ENCODE results near the gene PDZRN4.

Gene PDZRN4

DNA sequence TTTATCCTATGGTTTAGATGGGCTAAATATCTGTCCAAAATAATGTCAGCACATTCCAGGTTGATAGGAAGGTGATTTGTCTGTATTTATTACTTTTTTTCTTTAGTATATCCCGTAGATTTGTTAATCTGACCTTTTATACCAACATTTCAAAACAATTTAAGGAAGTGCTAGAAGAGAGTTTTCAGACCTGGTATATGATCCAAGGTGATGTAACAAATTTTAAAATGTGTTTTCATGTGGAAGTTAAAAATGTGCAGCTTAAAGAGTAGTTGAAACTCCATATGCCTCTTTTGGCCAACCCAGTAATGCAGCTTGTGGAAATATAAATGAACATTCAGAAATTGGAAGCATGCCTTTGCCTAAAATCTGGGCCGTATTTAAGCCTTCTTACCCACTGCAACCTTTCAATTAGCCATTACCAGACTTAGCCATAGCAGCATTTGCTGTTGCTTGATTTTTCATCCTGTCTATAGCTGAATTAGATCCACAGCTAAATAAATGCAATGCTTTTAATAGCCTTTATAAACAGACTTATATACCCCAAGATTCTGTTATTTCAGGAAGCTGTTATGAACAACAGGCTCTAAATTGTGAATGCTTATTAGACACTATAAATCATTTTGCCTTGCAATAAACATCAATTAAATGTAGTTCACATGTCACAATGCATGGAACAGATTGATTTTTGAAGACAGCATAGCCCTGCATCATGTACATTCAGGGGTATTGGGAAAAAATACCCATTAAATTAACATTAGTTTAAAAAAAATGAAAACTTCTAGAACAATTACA, 271.2 kb downstream of the PDZRN4 start:
- Histone ChIP-seq H3K9me3 (ENCODE audit: control insufficient read depth, insufficient read depth, low read length) (no peaks in the 10 kb centered on the region), H3K36me3 (ENCODE audit: insufficient read depth, low read length) (no peaks in the 10 kb centered on the region), H3K4me1 (ENCODE audit: insufficient read depth, low read length) (no peaks in the 10 kb centered on the region), H3K9ac (ENCODE audit: low read depth, low read length) (no peak overlapping the region)

- H3K9me3 ChIP-seq (ENCODE audit: control insufficient read depth, insufficient read depth, low read length): no peaks in the 10 kb centered on the region
- no peak overlapping the region for H3K9ac ChIP-seq (ENCODE audit: low read depth, low read length)
- no peaks in the 10 kb centered on the region for H3K4me1 ChIP-seq (ENCODE audit: insufficient read depth, low read length)
- no peaks in the 10 kb centered on the region for H3K36me3 ChIP-seq (ENCODE audit: insufficient read depth, low read length)
These were observed 271.7 kb downstream of the PDZRN4 start for GRCh38 chr12:41459906-41460214.

DNA sequence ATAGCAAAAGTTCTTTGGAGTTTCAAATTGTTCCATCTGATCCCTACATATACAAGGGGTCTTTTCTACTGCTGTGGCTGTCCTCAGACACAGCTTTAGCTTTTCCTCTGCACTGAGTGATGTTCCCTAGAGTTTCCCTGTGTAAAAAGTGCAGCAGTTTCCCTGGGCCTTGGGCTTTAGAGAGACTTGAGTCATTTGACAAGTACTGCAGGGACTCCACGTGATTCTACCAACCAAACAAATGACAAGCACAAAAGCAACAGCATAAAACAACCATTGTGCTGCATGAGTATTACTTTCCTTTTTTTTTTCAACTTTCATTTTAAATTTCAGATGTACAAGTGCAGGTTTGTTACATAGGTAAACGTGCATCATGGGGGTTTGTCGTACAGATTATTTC, 272.8 kb downstream of the PDZRN4 start:
- Histone ChIP-seq H3K9me3 (ENCODE audit: control insufficient read depth, insufficient read depth, low read length) (no peaks in the 10 kb centered on the region), H3K9ac (ENCODE audit: low read depth, low read length) (no peak overlapping the region), H3K36me3 (ENCODE audit: insufficient read depth, low read length) (no peaks in the 10 kb centered on the region), H3K4me1 (ENCODE audit: insufficient read depth, low read length) (peaks cover 2% of the 10 kb centered on the region; the same call in 1 of the 2 replicates)

DNA sequence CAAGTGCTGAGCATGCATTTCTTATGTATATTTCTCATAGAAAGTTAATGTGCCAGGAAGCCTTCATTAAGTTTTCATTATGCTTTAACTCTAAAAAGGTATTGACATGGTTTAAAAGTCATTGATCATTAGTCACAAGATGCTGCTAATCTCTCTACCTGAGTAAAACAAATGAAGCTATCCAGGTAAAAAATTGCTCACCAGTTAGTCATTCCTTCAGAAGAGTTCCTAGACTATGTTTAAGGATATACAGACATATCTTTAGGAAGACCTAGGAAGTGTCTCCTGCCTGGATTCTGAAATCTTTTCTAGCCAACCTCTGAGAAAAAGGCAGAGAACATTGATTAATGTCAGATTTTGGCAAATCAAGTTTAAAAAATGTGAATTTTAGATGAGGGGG, 274.2 kb downstream of the PDZRN4 start:
- Histone ChIP-seq H3K4me1 (ENCODE audit: insufficient read depth, low read length) (peaks cover 15% of the 10 kb centered on the region; the same call in 1 of the 2 replicates), H3K9ac (ENCODE audit: low read depth, low read length) (no peak overlapping the region), H3K36me3 (ENCODE audit: insufficient read depth, low read length) (no peaks in the 10 kb centered on the region), H3K9me3 (ENCODE audit: control insufficient read depth, insufficient read depth, low read length) (no peaks in the 10 kb centered on the region)

- H3K9me3 ChIP-seq (ENCODE audit: control insufficient read depth, insufficient read depth, low read length): no peaks in the 10 kb centered on the region
- no peaks in the 10 kb centered on the region for H3K36me3 ChIP-seq (ENCODE audit: insufficient read depth, low read length)
- H3K9ac ChIP-seq (ENCODE audit: low read depth, low read length): no peak overlapping the region
- H3K4me1 ChIP-seq (ENCODE audit: insufficient read depth, low read length): peaks cover 26% of the 10 kb centered on the region; the same call in 1 of the 2 replicates
These were observed 277.4 kb downstream of the PDZRN4 start for GRCh38 chr12:41465526-41465925.

DNA sequence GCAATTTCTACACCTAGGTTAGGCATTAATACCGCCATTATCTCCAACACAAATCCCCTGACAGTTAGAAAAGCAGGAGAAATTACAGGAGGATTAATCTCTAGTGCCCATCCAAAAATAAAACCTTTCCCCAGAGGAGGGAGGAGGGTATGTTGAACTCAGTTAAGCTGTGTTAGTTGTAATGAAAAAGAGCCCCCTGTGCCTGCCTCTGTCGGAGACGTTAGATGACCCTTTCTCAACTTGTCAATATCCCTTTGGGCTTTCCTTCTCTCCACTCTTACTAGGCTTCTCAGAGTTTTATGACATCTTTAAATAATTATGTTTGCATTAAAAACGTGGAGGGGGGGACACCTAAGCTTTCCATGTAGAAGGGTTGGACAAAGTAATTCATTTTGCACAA, 278.2 kb downstream of the PDZRN4 start:
- H3K9me3 ChIP-seq (ENCODE audit: control insufficient read depth, insufficient read depth, low read length): no peaks in the 10 kb centered on the region
- H3K4me1 ChIP-seq (ENCODE audit: insufficient read depth, low read length): peaks cover 26% of the 10 kb centered on the region; the same call in 1 of the 2 replicates
- H3K36me3 ChIP-seq (ENCODE audit: insufficient read depth, low read length): no peaks in the 10 kb centered on the region
- H3K9ac ChIP-seq (ENCODE audit: low read depth, low read length): no peak overlapping the region

GRCh38 chr12:41466802-41467201, 278.7 kb downstream of the PDZRN4 start:
- peaks cover 26% of the 10 kb centered on the region; the same call in 1 of the 2 replicates for H3K4me1 ChIP-seq (ENCODE audit: insufficient read depth, low read length)
- no peaks in the 10 kb centered on the region for H3K9me3 ChIP-seq (ENCODE audit: control insufficient read depth, insufficient read depth, low read length)
- H3K9ac ChIP-seq (ENCODE audit: low read depth, low read length): no peak overlapping the region
- no peaks in the 10 kb centered on the region for H3K36me3 ChIP-seq (ENCODE audit: insufficient read depth, low read length)

- Histone ChIP-seq H3K9me3 (ENCODE audit: control insufficient read depth, insufficient read depth, low read length) (no peaks in the 10 kb centered on the region), H3K4me1 (ENCODE audit: insufficient read depth, low read length) (peaks cover 26% of the 10 kb centered on the region; the same call in 1 of the 2 replicates), H3K36me3 (ENCODE audit: insufficient read depth, low read length) (no peaks in the 10 kb centered on the region), H3K9ac (ENCODE audit: low read depth, low read length) (no peak overlapping the region)
These were observed 279.6 kb downstream of the PDZRN4 start for GRCh38 chr12:41467591-41468325.

DNA sequence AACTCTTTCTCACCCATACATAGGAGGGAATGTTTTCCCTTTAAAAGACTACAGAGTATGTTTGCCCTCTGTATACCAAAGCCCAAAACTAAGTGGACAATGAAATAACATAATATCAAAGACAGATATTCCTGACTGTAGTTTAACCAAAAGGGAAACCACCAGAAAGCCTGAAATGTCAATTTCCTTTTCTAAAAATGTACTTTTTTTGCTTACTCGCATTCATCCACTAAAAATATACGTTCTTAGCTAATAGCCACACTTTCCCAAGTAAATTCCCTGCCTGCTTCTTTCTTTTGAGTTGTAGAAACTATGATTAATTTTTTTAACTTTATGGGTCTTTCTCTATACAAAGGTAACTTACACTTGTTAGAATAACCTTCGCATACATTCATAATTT, 280.2 kb downstream of the PDZRN4 start:
- H3K4me1 ChIP-seq (ENCODE audit: insufficient read depth, low read length): peaks cover 26% of the 10 kb centered on the region; the same call in 1 of the 2 replicates
- no peaks in the 10 kb centered on the region for H3K9me3 ChIP-seq (ENCODE audit: control insufficient read depth, insufficient read depth, low read length)
- no peaks in the 10 kb centered on the region for H3K36me3 ChIP-seq (ENCODE audit: insufficient read depth, low read length)
- no peak overlapping the region for H3K9ac ChIP-seq (ENCODE audit: low read depth, low read length)

DNA sequence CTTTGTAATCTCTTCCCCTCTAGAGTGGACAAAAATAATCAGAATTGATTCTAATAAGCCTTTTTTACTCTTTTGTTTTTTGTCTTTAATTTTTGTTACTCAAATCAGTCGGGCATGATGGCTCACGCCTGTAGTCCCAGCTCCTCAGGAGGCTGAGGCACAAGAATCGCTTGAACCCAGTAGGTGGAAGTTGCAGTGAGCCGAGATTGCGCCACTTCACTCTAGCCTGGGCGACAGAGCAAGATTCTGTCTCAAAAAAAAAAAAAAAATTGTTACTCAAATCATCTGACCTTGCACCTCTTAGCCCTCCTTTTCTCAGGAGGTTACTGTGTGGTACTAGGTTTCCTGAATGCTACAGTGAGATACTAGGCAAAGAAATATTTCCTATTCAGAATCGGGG, 280.6 kb downstream of the PDZRN4 start:
- H3K36me3 ChIP-seq (ENCODE audit: insufficient read depth, low read length): no peaks in the 10 kb centered on the region
- H3K4me1 ChIP-seq (ENCODE audit: insufficient read depth, low read length): peaks cover 26% of the 10 kb centered on the region; the same call in 1 of the 2 replicates
- H3K9me3 ChIP-seq (ENCODE audit: control insufficient read depth, insufficient read depth, low read length): no peaks in the 10 kb centered on the region
- H3K9ac ChIP-seq (ENCODE audit: low read depth, low read length): no peak overlapping the region

GRCh38 chr12:41473441-41473840, 285.3 kb downstream of the PDZRN4 start:
- Histone ChIP-seq H3K9ac (ENCODE audit: low read depth, low read length) (no peak overlapping the region), H3K9me3 (ENCODE audit: control insufficient read depth, insufficient read depth, low read length) (no peaks in the 10 kb centered on the region), H3K36me3 (ENCODE audit: insufficient read depth, low read length) (no peaks in the 10 kb centered on the region), H3K4me1 (ENCODE audit: insufficient read depth, low read length) (peaks cover 10% of the 10 kb centered on the region)

DNA sequence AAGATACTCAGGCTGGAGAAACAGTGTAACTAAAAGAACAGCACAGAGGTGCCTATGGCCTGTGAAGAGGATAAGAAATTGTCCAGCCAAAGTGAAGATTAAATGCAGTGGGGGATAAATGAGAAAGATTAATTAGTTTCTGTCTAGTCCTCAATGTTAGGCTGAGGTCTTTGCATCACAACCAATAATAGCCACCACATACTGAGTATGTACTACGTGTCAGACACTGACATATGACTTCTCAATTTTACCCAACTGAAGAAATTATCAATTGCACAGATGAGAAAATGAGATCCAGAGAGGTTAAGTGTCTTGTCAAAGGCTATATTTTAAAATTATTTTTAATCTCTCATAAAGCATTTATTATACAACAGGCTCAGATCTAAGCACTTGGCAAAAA, 285.9 kb downstream of the PDZRN4 start:
- Histone ChIP-seq H3K9ac (ENCODE audit: low read depth, low read length) (no peak overlapping the region), H3K36me3 (ENCODE audit: insufficient read depth, low read length) (no peaks in the 10 kb centered on the region), H3K4me1 (ENCODE audit: insufficient read depth, low read length) (peaks cover 10% of the 10 kb centered on the region), H3K9me3 (ENCODE audit: control insufficient read depth, insufficient read depth, low read length) (no peaks in the 10 kb centered on the region)

GRCh38 chr12:41476499-41477439, 288.6 kb downstream of the PDZRN4 start:
- H3K9ac ChIP-seq (ENCODE audit: low read depth, low read length): no peak overlapping the region

DNA sequence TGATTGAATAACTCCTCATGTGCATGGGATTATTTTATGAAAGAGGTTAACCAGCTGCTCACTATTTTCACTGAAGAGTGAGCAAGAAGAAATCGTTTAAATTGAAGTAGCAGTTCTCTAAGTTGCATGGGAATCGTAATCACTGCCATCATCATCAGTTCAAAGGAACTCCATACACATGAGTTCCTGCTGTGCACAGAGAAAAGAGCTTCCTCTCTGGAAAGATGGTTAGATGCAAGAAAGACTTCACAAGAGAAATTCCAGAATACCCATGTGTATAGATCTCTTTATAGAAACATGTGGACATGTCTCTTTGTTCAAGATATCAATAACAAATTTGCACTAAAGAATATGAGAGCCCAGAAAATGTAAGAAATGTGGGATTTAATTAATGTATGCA, 291.3 kb downstream of the PDZRN4 start:
- Histone ChIP-seq H3K4me1 (ENCODE audit: insufficient read depth, low read length) (peaks cover 15% of the 10 kb centered on the region), H3K9ac (ENCODE audit: low read depth, low read length) (no peak overlapping the region), H3K36me3 (ENCODE audit: insufficient read depth, low read length) (no peaks in the 10 kb centered on the region), H3K9me3 (ENCODE audit: control insufficient read depth, insufficient read depth, low read length) (no peaks in the 10 kb centered on the region)

More at GRCh38 chr12:41476499-41477439, 288.6 kb downstream of the PDZRN4 start:
- Histone ChIP-seq H3K36me3 (ENCODE audit: insufficient read depth, low read length) (no peaks in the 10 kb centered on the region), H3K4me1 (ENCODE audit: insufficient read depth, low read length) (peaks cover 15% of the 10 kb centered on the region), H3K9me3 (ENCODE audit: control insufficient read depth, insufficient read depth, low read length) (no peaks in the 10 kb centered on the region)

All from ES-I3 (cell line).